Measurements from ENCODE around the gene DPH2. TPM values are rescaled to one million over a fixed set of nuclear protein-coding genes. Genes with fewer than 3 reads are reported as not detected.

Gene DPH2
- total and polyA plus RNA-seq, 12 donors = 12.0 to 48.0 (median 24.5) TPM

DNA sequence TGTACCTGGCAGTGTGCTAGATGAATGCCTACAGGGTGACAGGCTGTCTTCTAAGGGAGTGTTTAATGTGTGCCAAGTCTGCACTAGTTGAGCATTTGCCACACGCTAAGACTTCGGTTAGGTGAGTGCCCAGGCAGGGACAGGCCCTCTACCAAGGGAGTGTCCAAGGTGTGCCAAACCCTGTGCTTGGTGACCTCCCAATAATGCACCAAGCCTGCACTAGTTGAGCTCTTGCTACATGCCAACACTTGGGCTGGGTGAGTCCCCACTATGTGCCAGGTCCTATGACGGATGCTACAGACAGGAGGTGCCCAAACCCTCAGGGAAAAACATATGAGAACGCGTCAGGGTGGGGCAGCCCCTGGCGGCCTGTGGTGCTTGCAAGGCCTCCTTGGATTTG is 50.7 kb downstream of the DPH2 start:
- no peak for DNase-seq
- no peak for TF ChIP-seq POLR2A (IDR thresholded peaks at IDR 0.05)
- Histone ChIP-seq H3K27ac (no peak overlapping the region), H3K4me1 (replicated peaks in 1 of 2) (no peaks in the 10 kb centered on the region), H3K36me3 (replicated peaks in 1 of 2) (no peaks in the 10 kb centered on the region), H3K27me3 (no peaks in the 10 kb centered on the region), H3K9me3 (replicated peaks in 1 of 3) (no peaks in the 10 kb centered on the region), H3K4me3 (no peak overlapping the region)
- 78 to 100% (median 91%) methylated on average over 1 to 6 of the region's 6 CpGs for WGBS, 4 donors
- intact Hi-C loops (cut with DNase I) = no loop called here

- Histone ChIP-seq H3K9me3 (replicated peaks in 1 of 3) (no peaks in the 10 kb centered on the region), H3K27ac (no peak overlapping the region), H3K4me1 (replicated peaks in 1 of 2) (no peaks in the 10 kb centered on the region), H3K4me3 (no peak overlapping the region), H3K27me3 (no peaks in the 10 kb centered on the region), H3K36me3 (replicated peaks in 1 of 2) (no peaks in the 10 kb centered on the region)
- WGBS, 4 donors = 80 to 92% (median 86%) methylated on average over 1 to 8 of the region's 8 CpGs
- no peak for DNase-seq
- intact Hi-C loops (cut with DNase I) = no loop called here
- TF ChIP-seq POLR2A (IDR thresholded peaks at IDR 0.05) (no peak), CTCF (IDR thresholded peaks at IDR 0.05) (no peak)
These were observed 51.3 kb downstream of the DPH2 start for GRCh38 chr1:44021156-44021555.

DNA sequence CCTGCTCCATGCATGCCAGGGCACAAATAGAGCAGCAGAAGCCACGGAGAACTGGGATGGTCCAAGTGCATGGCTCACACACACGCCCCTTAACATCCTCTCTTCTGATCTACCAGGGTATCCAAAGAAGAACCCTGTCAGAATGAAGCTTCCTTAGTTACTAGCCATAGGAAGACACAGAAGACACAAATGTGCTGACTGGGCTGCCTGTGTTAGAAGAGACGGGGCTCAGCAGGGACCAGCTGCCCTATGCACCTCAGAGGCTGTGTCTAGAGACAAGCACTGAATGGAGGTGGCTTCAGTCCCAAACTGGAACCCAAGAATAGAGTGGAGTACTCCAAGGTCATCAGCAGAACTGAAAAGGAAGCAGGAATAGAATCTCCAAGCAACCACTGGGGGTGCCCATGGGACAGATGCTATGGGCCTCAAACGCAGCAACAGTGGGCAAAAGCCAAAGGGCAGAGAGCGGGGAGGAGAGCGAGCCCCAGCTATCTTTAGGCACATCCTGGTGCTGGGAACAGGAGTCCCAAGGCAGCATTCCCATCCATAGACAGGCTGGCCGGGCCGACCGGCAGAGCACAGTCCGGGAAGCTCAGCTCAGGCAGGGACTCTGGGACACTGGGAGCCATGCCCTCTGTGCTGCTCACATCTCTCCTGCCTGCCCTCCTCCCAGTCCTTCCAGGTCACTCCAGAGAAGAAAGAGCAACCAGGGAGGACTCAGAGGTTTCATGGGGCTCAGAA is 51.9 kb downstream of the DPH2 start:
- Histone ChIP-seq H3K4me3 (no peak overlapping the region), H3K4me1 (replicated peaks in 1 of 2) (no peaks in the 10 kb centered on the region), H3K36me3 (replicated peaks in 1 of 2) (no peaks in the 10 kb centered on the region), H3K9me3 (replicated peaks in 1 of 3) (no peaks in the 10 kb centered on the region), H3K27me3 (no peaks in the 10 kb centered on the region), H3K27ac (no peak overlapping the region)
- intact Hi-C loops (cut with DNase I) = no loop called here
- DNase-seq = no peak
- 79 to 93% (median 90%) methylated on average over 6 to 10 of the region's 10 CpGs for WGBS, 4 donors
- TF ChIP-seq CTCF (IDR thresholded peaks at IDR 0.05) (no peak), POLR2A (IDR thresholded peaks at IDR 0.05) (no peak)

Other genes with a start within 250 kb of the DPH2 start
- 1 to 10 TPM in 2 of 9 donors, under 1 TPM in 6, not detected in 1; 0.23 to 1.3 (median 0.71) TPM for gene ARTN, start 36.2 kb upstream of the DPH2 start, total RNA-seq
- gene ARTN, start 36.2 kb upstream of the DPH2 start, polyA plus RNA-seq = 1 to 10 TPM in 2 of 3 donors, under 1 TPM in 1; 0.37 to 4.9 (median 2.8) TPM
- gene IPO13, start 23.1 kb upstream of the DPH2 start, total RNA-seq = 10 to 100 TPM; 32.2 to 42.1 (median 36.4) TPM
- gene IPO13, start 23.1 kb upstream of the DPH2 start, polyA plus RNA-seq = 10 to 100 TPM; 35.3 to 78.1 (median 54.5) TPM
- 100 to 1,000 TPM; 177 to 432 (median 220) TPM for gene ATP6V0B, start 5.0 kb downstream of the DPH2 start, total RNA-seq
- gene ATP6V0B, start 5.0 kb downstream of the DPH2 start, polyA plus RNA-seq = 100 to 1,000 TPM; 141 to 302 (median 161) TPM
- gene B4GALT2, start 9.2 kb downstream of the DPH2 start, total RNA-seq = 10 to 100 TPM; 18.8 to 47.9 (median 29.3) TPM
- 10 to 100 TPM; 18.2 to 34.3 (median 24.1) TPM for gene B4GALT2, start 9.2 kb downstream of the DPH2 start, polyA plus RNA-seq
- gene CCDC24, start 21.6 kb downstream of the DPH2 start, total RNA-seq = 10 to 100 TPM in 6 of 9 donors, 1 to 10 TPM in 3; 5.8 to 16.8 (median 11.0) TPM
- 10 to 100 TPM in 2 of 3 donors, 1 to 10 TPM in 1; 3.1 to 53.5 (median 52.5) TPM for gene CCDC24, start 21.6 kb downstream of the DPH2 start, polyA plus RNA-seq
- 100 to 1,000 TPM in 1 of 9 donors, 10 to 100 TPM in 8; 11.9 to 198 (median 20.5) TPM for gene SLC6A9, start 61.5 kb downstream of the DPH2 start, total RNA-seq
- 10 to 100 TPM; 11.8 to 77.2 (median 27.6) TPM for gene SLC6A9, start 61.5 kb downstream of the DPH2 start, polyA plus RNA-seq
- 1 to 10 TPM in 3 of 9 donors, under 1 TPM in 5, not detected in 1; 0.14 to 4.6 (median 0.82) TPM for gene KLF17, start 148.8 kb downstream of the DPH2 start, total RNA-seq
- 1 to 10 TPM in 1 of 3 donors, under 1 TPM in 2; 0.16 to 1.5 (median 0.37) TPM for gene KLF17, start 148.8 kb downstream of the DPH2 start, polyA plus RNA-seq
- not detected for gene KLF18, start 171.6 kb downstream of the DPH2 start, total RNA-seq
- not detected for gene KLF18, start 171.6 kb downstream of the DPH2 start, polyA plus RNA-seq
- 100 to 1,000 TPM in 2 of 9 donors, 10 to 100 TPM in 7; 62.4 to 229 (median 73.5) TPM for gene DMAP1, start 243.5 kb downstream of the DPH2 start, total RNA-seq
- 100 to 1,000 TPM; 118 to 145 (median 142) TPM for gene DMAP1, start 243.5 kb downstream of the DPH2 start, polyA plus RNA-seq

All from adrenal gland (tissue), 12 donors.